SK-N-SH (cell line): ENCODE data around the gene CYP2D6. TPM values are rescaled to one million over a fixed set of nuclear protein-coding genes. Genes with fewer than 3 reads are reported as not detected.

Source experiments
- CTCF ChIA-PET: fragments of 300-600, 350-600 bp; formaldehyde crosslinking; extraction: SDS; loops from one replicate; lab custom pipeline; 2021; lab: Yijun Ruan, JAX
- POLR2A ChIA-PET: fragments of 350-600 bp; sonication (Branson Sonifier 250); formaldehyde crosslinking; extraction: SDS; loops from one replicate; lab custom pipeline; 2020; ENCODE audit warnings: antibody characterized with exemption, inconsistent platforms; lab: Yijun Ruan, JAX
- DNase-seq: peaks from one replicate; pipeline ENCODE4 v3.0.0; 2012
- H2AFZ ChIP-seq: fragments of 200-600 bp; sonication (generic); 2 replicates; pipeline ENCODE4 v1.8.1; 2016; ENCODE audit warnings: antibody characterized with exemption, mild to moderate bottlenecking, low read depth
- H3F3A ChIP-seq: fragments of 200-600 bp; sonication (generic); replicated peaks from 2 replicates; pipeline ENCODE3; 2016; ENCODE audit warnings: antibody characterized with exemption, mild to moderate bottlenecking; ENCODE audit not compliant: insufficient read depth
- H3K27ac ChIP-seq, 2 experiments: fragments of 200-500 bp in 1 of 2; fragments of 200-600 bp in 1 of 2; sonication (Bioruptor generic) in 1 of 2; sonication (generic), shearing (Covaris generic) in 1 of 2; 2 replicates each; pipeline versions ENCODE4 v1.5.1 to v1.6.1; 2014 to 2016; ENCODE audit warnings: low read depth in 2 of 2, inconsistent platforms in 1 of 2, low read length in 1 of 2, mild to moderate bottlenecking in 1 of 2, mixed read lengths in 1 of 2
- H3K27me3 ChIP-seq: fragments of 200-600 bp; sonication (generic), shearing (Covaris generic); 2 replicates; pipeline ENCODE4 v1.6.1; 2016; ENCODE audit warnings: mixed run types; ENCODE audit not compliant: insufficient read depth
- H3K36me3 ChIP-seq, 2 experiments: fragments of 200-500 bp in 1 of 2; fragments of 200-600 bp in 1 of 2; sonication (Bioruptor generic) in 1 of 2; sonication (generic) in 1 of 2; replicated peaks in 1 of 2; 2 replicates each; pipeline versions ENCODE3 to v1.5.1; 2014 to 2016; ENCODE audit warnings: low read length in 1 of 2, mild to moderate bottlenecking in 1 of 2; ENCODE audit not compliant: insufficient read depth in 2 of 2, control insufficient read depth in 1 of 2
- H3K4me1 ChIP-seq, 2 experiments: fragments of 200-500 bp in 1 of 2; fragments of 200-600 bp in 1 of 2; sonication (Bioruptor generic) in 1 of 2; sonication (generic), shearing (Covaris generic) in 1 of 2; 2 replicates each; pipeline versions ENCODE4 v1.5.1 to v1.6.1; 2014 to 2016; ENCODE audit warnings: low read depth in 1 of 2, low read length in 1 of 2, mixed run types in 1 of 2; ENCODE audit not compliant: insufficient read depth in 2 of 2, control insufficient read depth in 1 of 2
- H3K4me2 ChIP-seq: fragments of 200-600 bp; sonication (generic), shearing (Covaris generic); 2 replicates; pipeline ENCODE4 v1.6.1; 2017; ENCODE audit warnings: mixed run types
- H3K4me3 ChIP-seq, 2 experiments: fragments of 200-500 bp in 1 of 2; fragments of 200-600 bp in 1 of 2; sonication (Bioruptor generic) in 1 of 2; sonication (generic), shearing (Covaris generic) in 1 of 2; 2 replicates each; pipeline versions ENCODE4 v1.5.1 to v1.8.1; 2014 to 2016; ENCODE audit warnings: low read depth in 2 of 2, inconsistent platforms in 1 of 2, low read length in 1 of 2, mild to moderate bottlenecking in 1 of 2, mixed read lengths in 1 of 2, moderate library complexity in 1 of 2
- H3K79me2 ChIP-seq: fragments of 200-600 bp; sonication (generic); 2 replicates; pipeline ENCODE4 v1.8.1; 2017; ENCODE audit warnings: mild to moderate bottlenecking; ENCODE audit not compliant: insufficient read depth
- H3K9ac ChIP-seq: fragments of 200-600 bp; sonication (generic); 2 replicates; pipeline ENCODE4 v1.6.1; 2017; ENCODE audit warnings: mixed run types
- H3K9me2 ChIP-seq: fragments of 200-600 bp; sonication (generic); 2 replicates; pipeline ENCODE4 v1.6.1; 2017; ENCODE audit warnings: mixed run types
- H3K9me3 ChIP-seq: fragments of 200-600 bp; sonication (generic); 2 replicates; pipeline ENCODE4 v1.6.1; 2017; ENCODE audit warnings: mixed run types, mild to moderate bottlenecking, moderate library complexity
- H4K20me1 ChIP-seq: fragments of 200-600 bp; sonication (generic); 2 replicates; pipeline ENCODE4 v1.6.1; 2017; ENCODE audit warnings: mild to moderate bottlenecking, mixed run types; ENCODE audit not compliant: insufficient read depth
- CHD2 ChIP-seq: fragments of 150-350 bp; IDR thresholded peaks from 2 replicates; pipeline ENCODE4 v1.6.1; 2018; ENCODE audit warnings: low read length; ENCODE audit not compliant: partially characterized antibody
- CTCF ChIP-seq: fragments of 200-600 bp; sonication (generic); IDR thresholded peaks from 2 replicates; pipeline ENCODE4 v1.6.1; 2017; ENCODE audit warnings: antibody characterized with exemption, mild to moderate bottlenecking, moderate library complexity
- EZH2phosphoT487 ChIP-seq: fragments of 200-600 bp; sonication (generic); IDR thresholded peaks from 2 replicates; pipeline ENCODE4 v1.6.1; 2017; ENCODE audit warnings: low read depth, mixed run types, mild to moderate bottlenecking, antibody characterized with exemption, moderate library complexity, borderline replicate concordance
- FOSL2 ChIP-seq: IDR thresholded peaks from 2 replicates; pipeline ENCODE4 v1.4.0; 2012; ENCODE audit warnings: low read depth, mild to moderate bottlenecking, moderate library complexity, borderline replicate concordance
- FOXM1 ChIP-seq: IDR thresholded peaks from 2 replicates; pipeline ENCODE4 v1.4.0; 2012; ENCODE audit warnings: low read depth, mild to moderate bottlenecking
- GABPA ChIP-seq: IDR thresholded peaks from 2 replicates; pipeline ENCODE4 v1.4.0; 2012; ENCODE audit warnings: low read depth, mild to moderate bottlenecking
- GATA2 ChIP-seq: sonication (generic); formaldehyde crosslinking; IDR thresholded peaks from 2 replicates; pipeline ENCODE4 v1.5.0; 2020; ENCODE audit warnings: mild to moderate bottlenecking, missing genetic modification reagents
- MEF2A ChIP-seq: IDR thresholded peaks from 2 replicates; pipeline ENCODE4 v1.4.0; 2012; ENCODE audit warnings: low read depth, borderline replicate concordance
- NFIC ChIP-seq: IDR thresholded peaks from 2 replicates; pipeline ENCODE4 v1.4.0; 2012; ENCODE audit warnings: borderline replicate concordance
- POLR2AphosphoS5 ChIP-seq: IDR thresholded peaks from 2 replicates; pipeline ENCODE4 v1.6.1; 2012; ENCODE audit warnings: low read depth, low read length
- RAD21 ChIP-seq: IDR thresholded peaks from 2 replicates; pipeline ENCODE4 v1.6.1; 2012; ENCODE audit warnings: mild to moderate bottlenecking, low read length
- RCOR1 ChIP-seq: fragments of 150-350 bp; IDR thresholded peaks from 2 replicates; pipeline ENCODE4 v1.6.1; 2017; ENCODE audit warnings: antibody characterized with exemption, low read length
- TCF12 ChIP-seq: IDR thresholded peaks from 2 replicates; pipeline ENCODE4 v1.4.0; 2012
- USF1 ChIP-seq: IDR thresholded peaks from 2 replicates; pipeline ENCODE4 v1.4.0; 2012; ENCODE audit warnings: low read depth, borderline replicate concordance
- USF2 ChIP-seq: fragments of 150-350 bp; IDR thresholded peaks from 2 replicates; pipeline ENCODE4 v1.6.1; 2017; ENCODE audit warnings: antibody characterized with exemption, low read length, low read depth, borderline replicate concordance
- YY1 ChIP-seq: IDR thresholded peaks from 2 replicates; pipeline ENCODE4 v1.4.0; 2012; ENCODE audit warnings: low read depth, mild to moderate bottlenecking
- WGBS: methylation state at CpG from one replicate; pipeline ENCODE4 v1.1.6; 2017; ENCODE audit warnings: low lambda C conversion rate; 5-methylcytosine and 5-hydroxymethylcytosine counted together
- polyA plus RNA-seq, 3 experiments: library from polyadenylated mRNA; depleted of rRNA; stranded (reverse); fragments of >200 nt; gene quantifications; 2 replicates each; pipeline ENCODE4 v1.2.3, GENCODE V29; 2012

The CYP2D6 gene
- polyA plus RNA-seq, 1 of the 3 experiments (the other 2 are of a cell fraction) = 0.26 TPM

- Histone ChIP-seq H3K9me3 (no peaks in the 10 kb centered on the region), H3K4me2 (no peak overlapping the region), H4K20me1 (peaks cover 30% of the 10 kb centered on the region), H3K36me3 (no peaks in the 10 kb centered on the region), H2AFZ (no peak overlapping the region), H3K9me2 (no peaks in the 10 kb centered on the region), H3K79me2 (no peaks in the 10 kb centered on the region), H3K27me3 (no peaks in the 10 kb centered on the region), H3F3A (no peaks in the 10 kb centered on the region), H3K9ac (no peak overlapping the region), H3K4me1 (peaks cover 0 to 20% of the 10 kb centered on the region in 2 experiments; a peak in 3 of 4 replicates), H3K4me3 (no peak overlapping the region), H3K27ac (no peak overlapping the region)
- POLR2A ChIA-PET = no interaction called here
- WGBS = 87% methylated on average over 3 of the region's 15 CpGs
- CTCF ChIA-PET = interaction anchor here (1.8 to 9.3 kb wide), 2 partner anchors 129 to 268 kb away, joined by 7 to 60 read pairs; no protein-coding TSS in a partner anchor
- no peak for DNase-seq
- no peak for TF ChIP-seq TCF12
- TF ChIP-seq CHD2 = no peak
- TF ChIP-seq GATA2 (CRISPR knock-in tag) = no peak
- TF ChIP-seq POLR2AphosphoS5 = no peak
- no peak for TF ChIP-seq MEF2A
- no peak for TF ChIP-seq CTCF
- TF ChIP-seq FOXM1 = no peak
- TF ChIP-seq EZH2phosphoT487 = no peak
- no peak for TF ChIP-seq RCOR1
- TF ChIP-seq USF1 = no peak
- TF ChIP-seq RAD21 = no peak
Measured at GRCh38 chr22:42168476-42168875, 37.9 kb upstream of the CYP2D6 start.

- no peak for TF ChIP-seq FOSL2
- no peak for TF ChIP-seq POLR2AphosphoS5
- no peak for TF ChIP-seq YY1
- no peak for TF ChIP-seq NFIC
- no peak for TF ChIP-seq GABPA
- TF ChIP-seq USF2 = no peak
Measured at GRCh38 chr22:42167066-42167465, 36.5 kb upstream of the CYP2D6 start.

More at GRCh38 chr22:42167066-42167465, 36.5 kb upstream of the CYP2D6 start:
- Histone ChIP-seq H3K27me3 (no peaks in the 10 kb centered on the region), H3K9me2 (no peaks in the 10 kb centered on the region), H3K4me3 (no peak overlapping the region), H3K27ac (no peak overlapping the region), H3K36me3 (no peaks in the 10 kb centered on the region), H3K9me3 (no peaks in the 10 kb centered on the region), H3K79me2 (no peaks in the 10 kb centered on the region), H3F3A (no peaks in the 10 kb centered on the region), H3K4me2 (no peak overlapping the region), H3K9ac (no peak overlapping the region), H4K20me1 (peaks cover 17% of the 10 kb centered on the region; the same call in 1 of the 2 replicates), H2AFZ (no peak overlapping the region), H3K4me1 (peaks cover 0 to 9% of the 10 kb centered on the region in 2 experiments; a peak in 1 of 4 replicates)
- DNase-seq = no peak
- 96% methylated on average over 5 of the region's 10 CpGs for WGBS
- ChIA-PET CTCF (interaction anchor here (1.3 to 9.3 kb wide), 3 partner anchors 130 to 277 kb away, joined by 7 to 60 read pairs (median 7); no protein-coding TSS in a partner anchor), POLR2A (no interaction called here)
